PC-9 (cell line): ENCODE measurements around the gene ZBTB7C.

ENCODE experiments used
- EZH2 ChIP-seq: fragments of 200-600 bp; sonication (generic); IDR thresholded peaks from 2 replicates; pipeline ENCODE4 v1.8.0; 2017; ENCODE audit warnings: antibody characterized with exemption, low read depth
- TF ChIP-seq, protein P1 (sequence below): fragments of 200-600 bp; sonication (generic); conservative IDR thresholded peaks from 2 replicates; pipeline ENCODE4 v1.6.1; 2017; ENCODE audit warnings: mixed run types, antibody characterized with exemption, mild to moderate bottlenecking, moderate library complexity

GRCh38 chr18:48190994-48191393 lies 218.2 kb downstream of the ZBTB7C start:
- TF ChIP-seq, protein P1, sequence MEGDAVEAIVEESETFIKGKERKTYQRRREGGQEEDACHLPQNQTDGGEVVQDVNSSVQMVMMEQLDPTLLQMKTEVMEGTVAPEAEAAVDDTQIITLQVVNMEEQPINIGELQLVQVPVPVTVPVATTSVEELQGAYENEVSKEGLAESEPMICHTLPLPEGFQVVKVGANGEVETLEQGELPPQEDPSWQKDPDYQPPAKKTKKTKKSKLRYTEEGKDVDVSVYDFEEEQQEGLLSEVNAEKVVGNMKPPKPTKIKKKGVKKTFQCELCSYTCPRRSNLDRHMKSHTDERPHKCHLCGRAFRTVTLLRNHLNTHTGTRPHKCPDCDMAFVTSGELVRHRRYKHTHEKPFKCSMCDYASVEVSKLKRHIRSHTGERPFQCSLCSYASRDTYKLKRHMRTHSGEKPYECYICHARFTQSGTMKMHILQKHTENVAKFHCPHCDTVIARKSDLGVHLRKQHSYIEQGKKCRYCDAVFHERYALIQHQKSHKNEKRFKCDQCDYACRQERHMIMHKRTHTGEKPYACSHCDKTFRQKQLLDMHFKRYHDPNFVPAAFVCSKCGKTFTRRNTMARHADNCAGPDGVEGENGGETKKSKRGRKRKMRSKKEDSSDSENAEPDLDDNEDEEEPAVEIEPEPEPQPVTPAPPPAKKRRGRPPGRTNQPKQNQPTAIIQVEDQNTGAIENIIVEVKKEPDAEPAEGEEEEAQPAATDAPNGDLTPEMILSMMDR, result no peak
- no peak for TF ChIP-seq EZH2
